Lung (tissue), 12 donors: Measurements from ENCODE around the gene DNM2. TPM values are rescaled to one million over a fixed set of nuclear protein-coding genes. Genes with fewer than 3 reads are reported as not detected.

ENCODE experiments used
- ATAC-seq: fragments of 200-7000 bp; cut with Tn5 transposase; one replicate; pipeline ENCODE4 v1.9.1; 2020; ENCODE audit warnings: moderate number of reproducible peaks; ENCODE audit not compliant: insufficient read depth, low FRiP score
- DNase-seq, 3 donors: peaks; one replicate each; pipeline ENCODE4 v3.0.0-alpha.2; 2013 to 2017
- H3K27ac ChIP-seq, 2 donors: one replicate each; pipeline ENCODE4 v1.5.1; 2013; ENCODE audit warnings: mild to moderate bottlenecking in 2 of 2, moderate library complexity in 2 of 2, control low read depth in 1 of 2, inconsistent platforms in 1 of 2, low read depth in 1 of 2, low read length in 1 of 2
- H3K27me3 ChIP-seq, 3 donors: one replicate each; pipeline ENCODE4 v1.5.1; 2013; ENCODE audit warnings: low read length in 2 of 3; ENCODE audit not compliant: control insufficient read depth in 3 of 3, insufficient read depth in 3 of 3
- H3K36me3 ChIP-seq, 4 donors: one replicate each; pipeline ENCODE4 v1.5.1; 2013; ENCODE audit warnings: low read length in 4 of 4, mild to moderate bottlenecking in 1 of 4, moderate library complexity in 1 of 4; ENCODE audit not compliant: control insufficient read depth in 4 of 4, insufficient read depth in 4 of 4
- H3K4me1 ChIP-seq, 5 donors: one replicate each; pipeline ENCODE4 v1.5.1; 2013; ENCODE audit warnings: low read length in 5 of 5, mild to moderate bottlenecking in 2 of 5, moderate library complexity in 1 of 5; ENCODE audit not compliant: control insufficient read depth in 5 of 5, insufficient read depth in 5 of 5
- H3K4me3 ChIP-seq: one replicate; pipeline ENCODE4 v1.5.1; 2013; ENCODE audit warnings: mild to moderate bottlenecking, control low read depth, moderate library complexity
- H3K9ac ChIP-seq, 2 donors: one replicate each; pipeline ENCODE4 v1.5.1; 2013; ENCODE audit warnings: low read length in 2 of 2, control low read depth in 1 of 2; ENCODE audit not compliant: insufficient read depth in 1 of 2
- H3K9me3 ChIP-seq, 4 donors: one replicate each; pipeline ENCODE4 v1.5.1; 2013; ENCODE audit warnings: low read length in 3 of 4, mild to moderate bottlenecking in 1 of 4, moderate library complexity in 1 of 4; ENCODE audit not compliant: control insufficient read depth in 4 of 4, insufficient read depth in 3 of 4
- WGBS, 2 donors: extraction: QIAGEN DNeasy Blood & Tissue Kit; methylation state at CpG; one replicate each; pipeline ENCODE4 v1.1.7; 2013; 5-methylcytosine and 5-hydroxymethylcytosine counted together
- polyA plus RNA-seq, 2 donors: library from polyadenylated mRNA; stranded (reverse); fragments of 200-250 nt; gene quantifications; one replicate each; pipeline ENCODE4 v1.2.1, GENCODE V29; 2013
- total RNA-seq, 2 donors: library from RNA; depleted of rRNA in 1 of 2; stranded (reverse); fragments of >200 nt in 1 of 2; gene quantifications; one replicate each; pipeline ENCODE4 v1.2.1, GENCODE V29; 2014 to 2021
- TF ChIP-seq, protein P1 (sequence below): IDR thresholded peaks from 2 replicates; pipeline ENCODE4 v1.5.1; 2012; ENCODE audit warnings: mild to moderate bottlenecking; ENCODE audit errors: control extremely low read depth, extremely low read depth
- donor health status: control.
- donor health status: control.
- donor health status: Bipolar disorder and iron deficiency.
- donor health status: healthy.
- donor health status: DM: yes; HTN: yes; CAD: no.

The DNM2 gene
- total and polyA plus RNA-seq, 4 donors: 172 to 277 (median 204) TPM

DNA sequence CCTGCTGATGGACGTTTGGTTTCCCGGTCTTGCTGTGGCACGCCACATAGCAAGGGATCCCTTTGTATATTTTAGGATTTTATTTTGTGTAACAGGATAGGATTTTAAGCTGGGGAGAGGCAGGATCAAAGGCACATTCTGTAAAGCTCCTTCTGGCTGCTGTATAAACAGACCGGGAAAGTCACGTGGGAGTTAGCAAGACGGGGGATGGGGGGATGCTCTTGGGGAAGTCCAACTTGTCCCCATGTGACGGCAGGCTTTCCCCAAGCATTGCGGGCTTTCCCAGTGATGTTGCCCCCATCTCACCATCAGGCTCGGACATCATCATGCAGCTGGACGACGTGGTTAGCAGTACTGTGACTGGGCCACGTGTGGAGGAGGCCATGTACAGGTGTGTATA, 10.9 kb upstream of the DNM2 start:
- 79 to 81% methylated on average over 12 of the region's 12 CpGs for WGBS, 2 donors
- H3K36me3 ChIP-seq: peaks cover 0 to 15% (median 8%) of the 10 kb centered on the region in 4 donors
- DNase-seq (no peak), ATAC-seq (no peak)
- H3K27me3 ChIP-seq: no peaks in the 10 kb centered on the region
- H3K4me3 ChIP-seq: no peak overlapping the region
- no peak overlapping the region for H3K27ac ChIP-seq
- peaks cover 0 to 6% (median 2%) of the 10 kb centered on the region in 5 donors for H3K4me1 ChIP-seq
- H3K9me3 ChIP-seq: no peaks in the 10 kb centered on the region
- H3K9ac ChIP-seq: no peak overlapping the region
- TF ChIP-seq, protein P1, sequence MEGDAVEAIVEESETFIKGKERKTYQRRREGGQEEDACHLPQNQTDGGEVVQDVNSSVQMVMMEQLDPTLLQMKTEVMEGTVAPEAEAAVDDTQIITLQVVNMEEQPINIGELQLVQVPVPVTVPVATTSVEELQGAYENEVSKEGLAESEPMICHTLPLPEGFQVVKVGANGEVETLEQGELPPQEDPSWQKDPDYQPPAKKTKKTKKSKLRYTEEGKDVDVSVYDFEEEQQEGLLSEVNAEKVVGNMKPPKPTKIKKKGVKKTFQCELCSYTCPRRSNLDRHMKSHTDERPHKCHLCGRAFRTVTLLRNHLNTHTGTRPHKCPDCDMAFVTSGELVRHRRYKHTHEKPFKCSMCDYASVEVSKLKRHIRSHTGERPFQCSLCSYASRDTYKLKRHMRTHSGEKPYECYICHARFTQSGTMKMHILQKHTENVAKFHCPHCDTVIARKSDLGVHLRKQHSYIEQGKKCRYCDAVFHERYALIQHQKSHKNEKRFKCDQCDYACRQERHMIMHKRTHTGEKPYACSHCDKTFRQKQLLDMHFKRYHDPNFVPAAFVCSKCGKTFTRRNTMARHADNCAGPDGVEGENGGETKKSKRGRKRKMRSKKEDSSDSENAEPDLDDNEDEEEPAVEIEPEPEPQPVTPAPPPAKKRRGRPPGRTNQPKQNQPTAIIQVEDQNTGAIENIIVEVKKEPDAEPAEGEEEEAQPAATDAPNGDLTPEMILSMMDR: no peak

DNA sequence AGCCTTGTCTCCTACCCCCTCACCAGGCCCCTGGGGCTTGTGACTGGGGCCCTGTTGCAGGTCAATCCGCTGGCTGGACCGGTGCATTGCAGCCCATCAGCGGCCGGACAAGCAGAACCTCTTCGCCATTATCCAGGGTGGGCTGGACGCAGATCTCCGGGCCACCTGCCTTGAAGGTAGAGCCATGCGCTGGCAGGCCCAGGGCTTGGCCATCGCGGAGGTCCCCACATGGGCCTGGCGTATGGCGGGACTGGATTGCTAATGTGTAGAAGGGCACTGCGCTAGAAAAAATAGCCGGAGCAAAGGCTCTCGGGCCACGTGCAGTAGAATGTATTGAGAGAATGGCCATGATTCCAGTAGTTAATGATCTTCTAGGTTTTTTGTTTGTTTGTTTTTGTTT, 10.4 kb upstream of the DNM2 start:
- H3K9ac ChIP-seq: no peak overlapping the region
- no peaks in the 10 kb centered on the region for H3K27me3 ChIP-seq
- ATAC-seq (no peak), DNase-seq (no peak)
- H3K27ac ChIP-seq: no peak overlapping the region
- no peak overlapping the region for H3K4me3 ChIP-seq
- 97% methylated on average over 16 of the region's 16 CpGs for WGBS, 2 donors
- peaks cover 0 to 6% (median 0%) of the 10 kb centered on the region in 5 donors for H3K4me1 ChIP-seq
- peaks cover 0 to 15% (median 8%) of the 10 kb centered on the region in 4 donors for H3K36me3 ChIP-seq
- TF ChIP-seq, protein P1: no peak
- no peaks in the 10 kb centered on the region for H3K9me3 ChIP-seq

DNA sequence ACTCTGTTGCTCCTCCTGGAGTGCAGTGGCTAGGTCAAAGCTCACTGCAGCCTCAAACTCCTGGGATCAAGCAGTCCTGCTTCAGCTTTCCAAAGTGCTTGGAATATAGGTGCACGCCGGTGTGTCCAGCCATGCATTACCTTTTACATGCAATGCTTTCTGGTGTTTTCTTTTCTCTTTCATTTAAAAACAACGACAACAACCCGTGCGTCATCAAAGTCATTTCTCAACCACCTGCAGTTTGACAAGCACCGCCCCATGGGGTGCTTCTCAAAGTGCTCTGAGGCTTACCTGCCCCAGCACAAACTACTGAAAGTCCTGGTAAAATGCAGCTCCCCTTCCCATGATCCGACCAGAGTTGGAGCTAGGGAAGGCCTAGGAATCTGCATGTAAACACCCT, 9.6 kb upstream of the DNM2 start:
- H3K36me3 ChIP-seq: peaks cover 2 to 17% (median 11%) of the 10 kb centered on the region in 4 donors
- WGBS, 2 donors: 92 to 95% methylated on average over 7 of the region's 7 CpGs
- peaks cover 0 to 6% (median 0%) of the 10 kb centered on the region in 5 donors for H3K4me1 ChIP-seq
- no peak overlapping the region for H3K9ac ChIP-seq
- no peaks in the 10 kb centered on the region for H3K27me3 ChIP-seq
- TF ChIP-seq, protein P1: no peak
- H3K9me3 ChIP-seq: no peaks in the 10 kb centered on the region
- DNase-seq (no peak), ATAC-seq (no peak)
- H3K27ac ChIP-seq: no peak overlapping the region
- H3K4me3 ChIP-seq: no peak overlapping the region

DNA sequence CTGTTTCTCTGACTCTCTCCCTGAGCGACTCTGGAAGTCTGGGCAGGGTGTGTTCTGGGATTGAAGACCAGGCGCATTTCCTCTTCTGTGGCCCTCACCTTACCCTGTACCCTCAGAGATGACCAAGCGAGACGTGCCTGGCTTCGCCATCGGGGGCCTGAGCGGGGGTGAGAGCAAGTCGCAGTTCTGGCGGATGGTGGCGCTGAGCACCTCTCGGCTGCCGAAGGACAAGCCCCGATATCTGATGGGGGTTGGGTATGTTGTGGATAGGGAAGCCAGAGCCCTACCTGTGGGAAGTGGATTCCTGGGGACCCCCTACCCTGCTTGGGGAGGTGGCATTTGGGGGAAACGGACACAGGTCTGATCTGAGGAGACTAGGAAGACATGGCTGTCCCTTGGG, 5.8 kb upstream of the DNM2 start:
- TF ChIP-seq, protein P1: no peak
- no peak for DNase-seq
- peaks cover 3 to 17% (median 11%) of the 10 kb centered on the region in 4 donors for H3K36me3 ChIP-seq
- 80 to 81% methylated on average over 14 of the region's 14 CpGs for WGBS, 2 donors
- no peak for ATAC-seq
- no peaks in the 10 kb centered on the region for H3K27me3 ChIP-seq
- H3K27ac ChIP-seq: no peak overlapping the region
- H3K4me3 ChIP-seq: no peak overlapping the region
- H3K9me3 ChIP-seq: no peaks in the 10 kb centered on the region
- peaks cover 0 to 2% (median 0%) of the 10 kb centered on the region in 5 donors for H3K4me1 ChIP-seq
- H3K9ac ChIP-seq: no peak overlapping the region
